ENCODE data around the gene SLC23A2. TPM values are rescaled to one million over a fixed set of nuclear protein-coding genes. Genes with fewer than 3 reads are reported as not detected.
A peak's percentile ranks its signal among the peaks of the same experiment; 100 is the strongest.

The SLC23A2 gene
- total RNA-seq, 2 experiments from 2014 or later: 16.0 to 16.2 TPM

GRCh38 chr20:4966826-4967751, 34.2 kb downstream of the SLC23A2 start:
- ChIA-PET POLR2A (no interaction called here), CTCF (interaction anchor here (0.7 to 2.4 kb wide), 3 partner anchors 11 to 134 kb away, joined by 3 to 15 read pairs (median 4); no protein-coding TSS in a partner anchor)
- intact Hi-C loops (cut with micrococcal nuclease): loop anchor here (10.0 kb wide), 1 partner anchor 138 kb away; no protein-coding TSS in a partner anchor
- Mint-ChIP-seq H3K4me1 (ENCODE audit: low read depth) (peaks cover 5% of the 10 kb centered on the region), H3K9me3 (no peaks in the 10 kb centered on the region), H3K4me3 (no peak overlapping the region), H3K27me3 (no peaks in the 10 kb centered on the region), H3K36me3 (ENCODE audit: low read depth) (peaks cover 17% of the 10 kb centered on the region), H3K27ac (peak overlapping the region; percentile 26)
- TF ChIP-seq, protein P1, sequence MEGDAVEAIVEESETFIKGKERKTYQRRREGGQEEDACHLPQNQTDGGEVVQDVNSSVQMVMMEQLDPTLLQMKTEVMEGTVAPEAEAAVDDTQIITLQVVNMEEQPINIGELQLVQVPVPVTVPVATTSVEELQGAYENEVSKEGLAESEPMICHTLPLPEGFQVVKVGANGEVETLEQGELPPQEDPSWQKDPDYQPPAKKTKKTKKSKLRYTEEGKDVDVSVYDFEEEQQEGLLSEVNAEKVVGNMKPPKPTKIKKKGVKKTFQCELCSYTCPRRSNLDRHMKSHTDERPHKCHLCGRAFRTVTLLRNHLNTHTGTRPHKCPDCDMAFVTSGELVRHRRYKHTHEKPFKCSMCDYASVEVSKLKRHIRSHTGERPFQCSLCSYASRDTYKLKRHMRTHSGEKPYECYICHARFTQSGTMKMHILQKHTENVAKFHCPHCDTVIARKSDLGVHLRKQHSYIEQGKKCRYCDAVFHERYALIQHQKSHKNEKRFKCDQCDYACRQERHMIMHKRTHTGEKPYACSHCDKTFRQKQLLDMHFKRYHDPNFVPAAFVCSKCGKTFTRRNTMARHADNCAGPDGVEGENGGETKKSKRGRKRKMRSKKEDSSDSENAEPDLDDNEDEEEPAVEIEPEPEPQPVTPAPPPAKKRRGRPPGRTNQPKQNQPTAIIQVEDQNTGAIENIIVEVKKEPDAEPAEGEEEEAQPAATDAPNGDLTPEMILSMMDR (IDR thresholded peaks at IDR 0.05): no peak
- ATAC-seq (no peak), DNase-seq (no peak)

DNA sequence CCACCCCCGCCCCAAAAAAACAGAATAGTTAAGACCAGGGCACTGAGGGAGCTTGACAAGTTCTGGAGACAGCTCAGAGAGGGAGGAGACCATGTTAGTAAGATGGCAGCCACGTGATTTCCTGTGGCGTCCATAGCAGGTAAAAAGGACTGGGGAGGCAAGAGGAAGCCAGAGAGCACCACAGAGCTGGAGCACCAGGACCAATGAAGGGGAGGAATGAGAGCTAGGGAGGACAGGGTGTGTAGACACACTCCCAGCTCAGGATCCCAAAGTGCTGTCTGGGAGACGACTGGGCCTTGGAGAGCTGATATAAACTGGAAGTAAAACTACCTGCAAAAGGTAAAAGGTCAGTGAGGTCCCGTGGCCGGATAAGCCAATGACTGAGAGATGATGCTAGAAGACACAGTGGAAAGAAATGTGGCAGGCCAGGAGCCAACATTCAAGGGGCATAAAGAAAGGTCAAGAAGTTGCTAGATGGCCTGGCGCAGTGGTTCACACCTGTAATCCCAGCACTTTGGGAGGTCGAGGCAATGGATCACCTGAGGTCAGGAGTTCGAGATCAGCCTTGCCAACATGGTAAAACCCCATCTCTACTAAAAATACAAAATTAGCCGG, 39.0 kb downstream of the SLC23A2 start:
- H3K9me3 Mint-ChIP-seq: no peaks in the 10 kb centered on the region
- TF ChIP-seq, protein P1 (IDR thresholded peaks at IDR 0.05): no peak

GRCh38 chr20:4961746-4962145, 39.6 kb downstream of the SLC23A2 start:
- peak; percentile 89 for ATAC-seq
- DNase-seq: peak; percentile 57
- Mint-ChIP-seq H3K36me3 (ENCODE audit: low read depth) (peaks cover 5% of the 10 kb centered on the region), H3K4me1 (ENCODE audit: low read depth) (peaks cover 20% of the 10 kb centered on the region), H3K9me3 (no peaks in the 10 kb centered on the region), H3K4me3 (peak overlapping the region; percentile 5), H3K27me3 (no peaks in the 10 kb centered on the region), H3K27ac (peak overlapping the region; percentile 92)
- CTCF ChIA-PET: interaction anchor here (0.6 to 1.2 kb wide), 2 partner anchors 11 to 39 kb away, joined by 3 to 5 read pairs; no protein-coding TSS in a partner anchor
- POLR2A ChIA-PET: interaction anchor here (1.1 kb wide), 1 partner anchor 27 kb away, joined by 3 read pairs; no protein-coding TSS in a partner anchor
- intact Hi-C loops (cut with micrococcal nuclease): loop anchor here (10.0 kb wide), 1 partner anchor 143 kb away; no protein-coding TSS in a partner anchor
- TF ChIP-seq, protein P1 (IDR thresholded peaks at IDR 0.05): no peak

More for the DNA sequence above, 39.0 kb downstream of the SLC23A2 start:
- Mint-ChIP-seq H3K27me3 (no peaks in the 10 kb centered on the region), H3K27ac (peak overlapping the region; percentile 92), H3K36me3 (ENCODE audit: low read depth) (peaks cover 7% of the 10 kb centered on the region), H3K4me1 (ENCODE audit: low read depth) (peaks cover 20% of the 10 kb centered on the region), H3K4me3 (peak overlapping the region; percentile 2)
- CTCF ChIA-PET: interaction anchor here (0.6 to 1.2 kb wide), 2 partner anchors 11 to 38 kb away, joined by 3 to 5 read pairs; no protein-coding TSS in a partner anchor
- POLR2A ChIA-PET: interaction anchor here (1.1 kb wide), 1 partner anchor 28 kb away, joined by 3 read pairs; no protein-coding TSS in a partner anchor
- ATAC-seq (peak; percentile 90), DNase-seq (peak; percentile 67)
- intact Hi-C loops (cut with micrococcal nuclease): loop anchor here (10.0 kb wide), 1 partner anchor 142 kb away; no protein-coding TSS in a partner anchor

DNA sequence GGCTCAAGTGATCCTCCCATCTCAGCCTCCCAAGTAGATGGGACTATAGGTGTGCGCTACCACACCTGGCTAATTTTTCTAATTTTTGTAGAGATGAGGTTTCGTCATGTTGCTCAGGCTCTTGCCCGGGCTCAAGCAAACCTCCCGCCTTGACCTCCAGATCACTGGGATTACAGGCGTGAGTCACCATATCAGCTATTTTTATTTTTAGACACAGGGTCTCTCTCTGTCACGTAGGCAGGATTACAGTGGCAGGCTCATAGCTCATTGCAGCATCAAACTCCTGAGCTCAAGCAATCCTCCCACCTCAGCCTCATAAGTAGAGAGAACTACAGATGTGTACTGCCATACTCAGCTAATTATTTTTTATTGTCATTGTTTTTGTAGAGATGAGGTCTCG, 41.7 kb downstream of the SLC23A2 start:
- DNase-seq (no peak), ATAC-seq (no peak)
- no peaks in the 10 kb centered on the region for H3K27me3 Mint-ChIP-seq
- peaks cover 22% of the 10 kb centered on the region for H3K4me1 Mint-ChIP-seq (ENCODE audit: low read depth)
- CTCF ChIA-PET: interaction anchor here (0.6 to 2.3 kb wide), 4 partner anchors 10 to 1518 kb away, joined by 3 to 7 read pairs (median 4); no protein-coding TSS in a partner anchor
- H3K9me3 Mint-ChIP-seq: no peaks in the 10 kb centered on the region
- H3K36me3 Mint-ChIP-seq (ENCODE audit: low read depth): peaks cover 4% of the 10 kb centered on the region
- TF ChIP-seq, protein P1 (IDR thresholded peaks at IDR 0.05): no peak
- H3K27ac Mint-ChIP-seq: no peak overlapping the region
- POLR2A ChIA-PET: interaction anchor here (0.9 kb wide), 1 partner anchor 30 kb away, joined by 3 read pairs; no protein-coding TSS in a partner anchor
- no peak overlapping the region for H3K4me3 Mint-ChIP-seq
- intact Hi-C loops (cut with micrococcal nuclease): no loop called here
